ENCODE data around the gene MAML2.

The MAML2 gene

DNA sequence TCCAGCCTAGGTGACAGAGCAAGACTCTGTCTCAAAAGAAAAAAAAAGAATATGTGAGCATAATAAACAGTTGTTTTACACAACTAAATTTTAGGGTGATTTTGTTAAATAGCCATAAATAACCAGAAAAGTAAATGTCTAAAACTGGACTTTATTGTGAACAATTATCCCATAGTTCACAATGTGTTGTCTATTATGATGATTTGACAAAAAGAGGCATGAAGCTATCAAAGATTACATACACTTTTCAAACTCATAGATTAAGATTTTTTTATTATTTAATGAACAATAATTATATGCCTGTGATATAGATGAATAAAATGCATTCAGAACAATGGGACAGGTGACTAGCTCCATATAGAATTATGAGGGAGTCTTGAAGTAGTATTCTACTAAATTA, 392.1 kb downstream of the MAML2 start:
- TF ChIP-seq, protein P1, sequence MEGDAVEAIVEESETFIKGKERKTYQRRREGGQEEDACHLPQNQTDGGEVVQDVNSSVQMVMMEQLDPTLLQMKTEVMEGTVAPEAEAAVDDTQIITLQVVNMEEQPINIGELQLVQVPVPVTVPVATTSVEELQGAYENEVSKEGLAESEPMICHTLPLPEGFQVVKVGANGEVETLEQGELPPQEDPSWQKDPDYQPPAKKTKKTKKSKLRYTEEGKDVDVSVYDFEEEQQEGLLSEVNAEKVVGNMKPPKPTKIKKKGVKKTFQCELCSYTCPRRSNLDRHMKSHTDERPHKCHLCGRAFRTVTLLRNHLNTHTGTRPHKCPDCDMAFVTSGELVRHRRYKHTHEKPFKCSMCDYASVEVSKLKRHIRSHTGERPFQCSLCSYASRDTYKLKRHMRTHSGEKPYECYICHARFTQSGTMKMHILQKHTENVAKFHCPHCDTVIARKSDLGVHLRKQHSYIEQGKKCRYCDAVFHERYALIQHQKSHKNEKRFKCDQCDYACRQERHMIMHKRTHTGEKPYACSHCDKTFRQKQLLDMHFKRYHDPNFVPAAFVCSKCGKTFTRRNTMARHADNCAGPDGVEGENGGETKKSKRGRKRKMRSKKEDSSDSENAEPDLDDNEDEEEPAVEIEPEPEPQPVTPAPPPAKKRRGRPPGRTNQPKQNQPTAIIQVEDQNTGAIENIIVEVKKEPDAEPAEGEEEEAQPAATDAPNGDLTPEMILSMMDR (IDR thresholded peaks at IDR 0.05), result no peak
- TF ChIP-seq ZFX (IDR thresholded peaks at IDR 0.05; ENCODE audit: borderline replicate concordance), result no peak
- no peak overlapping the region for H3K27ac ChIP-seq

DNA sequence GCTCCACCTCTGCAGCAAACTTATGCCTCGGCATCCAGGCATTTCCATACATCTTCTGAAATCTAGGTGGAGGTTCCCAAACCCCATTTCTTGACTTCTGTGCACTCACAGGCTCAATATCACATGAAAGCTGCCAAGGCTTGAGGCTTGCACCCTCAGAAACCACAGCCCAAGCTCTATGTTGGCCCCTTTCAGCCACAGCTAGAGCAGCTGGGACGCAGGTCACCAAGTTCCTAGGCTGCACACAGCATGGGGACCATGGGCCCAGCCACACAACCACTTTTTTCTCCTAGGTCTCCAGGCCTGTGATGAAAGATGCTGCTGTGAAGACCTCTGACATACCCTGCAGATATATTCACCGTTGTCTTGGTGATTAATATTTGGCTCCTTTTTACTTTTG, 394.4 kb downstream of the MAML2 start:
- no peak overlapping the region for H3K27ac ChIP-seq
- no peak for TF ChIP-seq ZFX (IDR thresholded peaks at IDR 0.05; ENCODE audit: borderline replicate concordance)
- TF ChIP-seq, protein P1 (IDR thresholded peaks at IDR 0.05), result no peak

DNA sequence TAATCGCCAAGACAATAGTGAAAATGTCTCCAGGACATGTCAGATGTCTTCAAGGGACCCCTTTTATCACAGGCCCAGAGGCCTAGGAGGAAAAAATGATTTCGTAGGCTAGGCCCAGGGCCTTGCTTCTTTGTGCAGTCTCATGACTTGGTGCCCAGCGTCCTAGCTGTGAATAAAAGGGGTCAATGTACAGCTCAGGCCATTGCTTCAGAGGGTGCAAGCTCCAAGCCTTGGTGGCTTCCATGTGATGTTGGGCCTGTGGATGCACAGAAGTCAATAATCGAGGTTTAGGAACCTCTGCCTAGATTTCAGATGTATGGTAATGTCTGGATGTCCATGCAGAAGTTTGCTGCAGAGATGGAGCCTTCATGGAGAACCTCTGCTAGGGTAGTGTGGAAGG, 398.4 kb downstream of the MAML2 start:
- TF ChIP-seq, protein P1 (IDR thresholded peaks at IDR 0.05), result no peak
- no peak for TF ChIP-seq ZFX (IDR thresholded peaks at IDR 0.05; ENCODE audit: borderline replicate concordance)
- no peak overlapping the region for H3K27ac ChIP-seq

DNA sequence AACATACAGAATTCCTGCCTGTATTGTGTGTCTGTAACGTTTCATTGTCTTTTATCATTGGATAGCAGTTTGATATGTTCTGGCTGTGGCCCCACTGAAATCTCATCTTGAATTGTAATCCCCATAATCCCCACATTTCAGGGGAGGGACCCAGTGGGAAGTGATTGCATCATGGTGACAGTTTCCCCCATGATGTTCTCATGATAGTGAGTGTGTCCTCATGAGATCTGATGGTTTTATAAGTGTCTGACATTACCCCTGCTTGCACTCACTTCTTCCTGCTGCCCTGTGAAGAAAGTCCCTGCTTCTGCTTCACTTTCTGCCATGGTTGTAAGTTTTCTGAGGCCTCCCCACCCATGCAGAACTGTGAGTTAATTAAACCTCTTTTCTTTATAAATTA, 399.4 kb downstream of the MAML2 start:
- TF ChIP-seq ZFX (IDR thresholded peaks at IDR 0.05; ENCODE audit: borderline replicate concordance), result no peak
- TF ChIP-seq, protein P1 (IDR thresholded peaks at IDR 0.05), result no peak
- H3K27ac ChIP-seq, result no peak overlapping the region

DNA sequence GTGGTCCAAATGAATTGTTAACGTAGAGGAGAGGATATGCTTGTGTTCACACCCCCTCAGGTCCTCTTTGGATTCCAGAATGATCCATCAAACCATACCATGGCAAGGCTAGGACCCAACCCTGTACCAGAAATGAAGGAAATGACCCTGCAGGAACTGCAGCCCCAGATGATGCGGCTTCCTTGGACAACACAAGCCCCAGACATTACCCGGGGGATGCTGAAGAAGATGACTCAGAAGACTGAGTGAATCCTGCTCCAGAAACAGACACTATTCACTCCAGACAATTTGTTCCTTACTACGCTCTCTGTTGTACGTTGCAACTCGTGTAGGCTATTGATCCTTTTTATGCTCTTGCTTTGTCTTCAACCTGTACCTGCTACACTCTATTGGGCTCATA, 403.9 kb downstream of the MAML2 start:
- TF ChIP-seq, protein P1 (IDR thresholded peaks at IDR 0.05), result no peak
- TF ChIP-seq ZFX (IDR thresholded peaks at IDR 0.05; ENCODE audit: borderline replicate concordance), result no peak
- H3K27ac ChIP-seq, result no peak overlapping the region

DNA sequence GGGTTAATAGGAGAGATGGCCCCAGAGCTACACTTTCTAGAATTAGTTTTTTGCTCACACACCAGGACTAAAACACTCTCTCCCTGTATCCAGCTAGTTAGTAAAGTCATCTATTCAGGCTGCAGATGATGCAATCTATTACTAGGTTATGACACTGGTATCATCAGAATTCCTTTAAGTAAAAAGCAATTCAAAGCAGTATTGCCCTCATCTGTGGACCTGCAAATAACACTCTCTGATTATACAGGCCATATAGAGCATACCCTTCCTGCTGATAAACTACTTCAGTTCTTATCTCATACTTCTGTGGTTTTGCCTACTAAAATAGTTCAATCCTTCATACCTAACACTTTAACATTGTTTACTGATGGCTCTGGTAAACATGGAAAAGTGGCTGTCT, 405.6 kb downstream of the MAML2 start:
- no peak overlapping the region for H3K27ac ChIP-seq
- TF ChIP-seq, protein P1 (IDR thresholded peaks at IDR 0.05), result no peak
- TF ChIP-seq ZFX (IDR thresholded peaks at IDR 0.05; ENCODE audit: borderline replicate concordance), result no peak

DNA sequence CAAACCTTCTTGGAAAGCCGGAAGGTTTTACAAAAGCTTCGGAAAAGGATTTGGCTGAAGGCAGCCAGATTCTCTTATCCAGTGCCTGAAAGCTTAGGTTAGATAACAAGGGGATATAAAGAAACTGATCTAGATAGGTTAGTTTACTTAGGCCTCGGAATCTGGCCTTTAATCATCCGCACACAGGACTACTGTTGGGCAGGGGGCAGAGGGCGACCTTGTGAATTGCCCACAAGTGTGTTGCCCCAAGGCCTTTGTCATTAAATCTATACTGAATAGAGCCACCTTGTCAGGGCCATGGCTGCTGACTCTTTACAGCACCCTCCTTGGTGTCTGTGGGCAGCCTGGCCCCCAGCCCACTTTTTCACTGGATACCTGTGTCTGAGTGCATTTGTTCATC, 409.4 kb downstream of the MAML2 start:
- H3K27ac ChIP-seq, result no peak overlapping the region
- no peak for TF ChIP-seq ZFX (IDR thresholded peaks at IDR 0.05; ENCODE audit: borderline replicate concordance)
- TF ChIP-seq, protein P1 (IDR thresholded peaks at IDR 0.05), result no peak

All from 22Rv1 (cell line).